HG03432 (cell line): ENCODE results near the gene SNRPD1.
A peak's percentile ranks its signal among the peaks of the same experiment; 100 is the strongest.
"Not testable (repeated sequence)": the region's sequence is repeated elsewhere in the genome, so short reads cannot be mapped to it uniquely, and the experiment has no call there.

Source experiments
- ATAC-seq: cut with Tn5 transposase; IDR thresholded peaks from one replicate; pipeline ENCODE4 v1.9.1; 2021; ENCODE audit warnings: mild to moderate bottlenecking, moderate library complexity; ENCODE audit not compliant: unreplicated experiment

The SNRPD1 gene

GRCh38 chr18:21634588-21635199, 22.6 kb downstream of the SNRPD1 start:
- ATAC-seq: no peak

- no peak for ATAC-seq
Observed at GRCh38 chr18:21636769-21637168, 24.7 kb downstream of the SNRPD1 start.

GRCh38 chr18:21638822-21639221, 26.7 kb downstream of the SNRPD1 start:
- ATAC-seq: no peak

GRCh38 chr18:21640375-21640774, 28.3 kb downstream of the SNRPD1 start:
- not testable (repeated sequence) for ATAC-seq

- no peak for ATAC-seq
Observed at GRCh38 chr18:21650311-21650710, 38.2 kb downstream of the SNRPD1 start.

- ATAC-seq: no peak
Observed at GRCh38 chr18:21652073-21652472, 40.0 kb downstream of the SNRPD1 start.

GRCh38 chr18:21653361-21653760, 41.2 kb downstream of the SNRPD1 start:
- ATAC-seq: no peak

GRCh38 chr18:21656402-21656801, 44.3 kb downstream of the SNRPD1 start:
- no peak for ATAC-seq

- ATAC-seq: peak; percentile 58
Observed at GRCh38 chr18:21660078-21660477, 48.0 kb downstream of the SNRPD1 start.

- ATAC-seq: no peak
Observed at GRCh38 chr18:21662581-21662980, 50.5 kb downstream of the SNRPD1 start.

- no peak for ATAC-seq
Observed at GRCh38 chr18:21663578-21663977, 51.5 kb downstream of the SNRPD1 start.

- ATAC-seq: no peak
Observed at GRCh38 chr18:21664069-21664468, 52.0 kb downstream of the SNRPD1 start.

GRCh38 chr18:21669736-21670285, 57.7 kb downstream of the SNRPD1 start:
- ATAC-seq: no peak

GRCh38 chr18:21672521-21673267, 60.6 kb downstream of the SNRPD1 start:
- no peak for ATAC-seq

- not testable (repeated sequence) for ATAC-seq
Observed at GRCh38 chr18:21675354-21675753, 63.2 kb downstream of the SNRPD1 start.

- ATAC-seq: no peak
Observed at GRCh38 chr18:21678859-21679258, 66.7 kb downstream of the SNRPD1 start.

GRCh38 chr18:21680161-21680560, 68.0 kb downstream of the SNRPD1 start:
- ATAC-seq: no peak

GRCh38 chr18:21682371-21683051, 70.4 kb downstream of the SNRPD1 start:
- ATAC-seq: peak; percentile 32
